Regular cardiac myocyte (primary cell): ENCODE measurements around the gene HDGF. TPM values are rescaled to one million over a fixed set of nuclear protein-coding genes. Genes with fewer than 3 reads are reported as not detected.

Experiments used
- total RNA-seq: library from RNA; depleted of rRNA; stranded (reverse); fragments of >200 nt; gene quantifications from 2 replicates; pipeline ENCODE4 v1.2.3, GENCODE V29; 2014

Gene HDGF
- total RNA-seq, result 101 and 184 TPM in 2 replicates

GRCh38 chr1:156751451-156751756, at the start of gene HDGF:
HDGF (minus strand) TSS chr1:156751675; CDS start chr1:156751429, 246 bp downstream.

DNA sequence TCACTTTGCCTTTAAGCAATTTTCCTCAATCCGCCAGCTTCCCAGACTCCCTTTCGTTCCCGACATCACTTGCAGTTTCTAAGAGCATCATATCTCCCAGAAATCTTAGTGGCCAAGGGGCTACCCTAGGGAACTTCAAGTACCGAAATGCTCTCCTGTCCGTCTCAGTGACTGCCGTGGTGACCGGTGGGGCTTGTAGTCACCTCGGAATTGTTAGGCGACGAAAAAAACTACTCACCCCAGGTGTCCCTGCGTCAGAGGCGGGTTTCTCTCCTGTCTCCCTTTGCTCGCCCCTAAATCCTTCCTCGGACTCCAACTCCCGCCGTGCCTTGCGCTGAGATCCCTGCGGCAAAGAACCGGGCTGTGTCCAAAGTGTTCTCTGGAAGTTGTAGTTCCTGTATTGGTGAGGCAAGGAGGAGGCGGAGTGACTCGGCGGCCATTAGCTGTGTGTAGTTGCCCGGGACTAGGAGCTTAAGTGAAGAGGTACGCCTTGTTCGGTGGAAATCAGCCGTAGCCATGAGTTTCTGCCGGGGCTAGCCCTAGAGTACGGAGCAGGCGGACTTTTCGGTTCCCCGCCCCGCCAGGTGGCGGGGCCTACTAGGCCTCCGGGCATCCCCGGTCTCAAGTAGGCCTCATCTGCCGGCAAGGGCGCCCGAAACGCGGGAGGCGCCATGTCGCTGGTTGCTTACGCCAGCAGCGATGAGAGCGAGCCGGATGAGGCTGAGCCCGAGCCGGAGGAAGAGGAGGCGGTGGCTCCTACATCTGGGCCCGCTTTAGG, 15.8 kb upstream of the HDGF start, which contains the start of gene PRCC:
PRCC (plus strand) TSS at position 435 of the 778 bp plus-strand sequence; CDS start at position 672, 237 bp downstream.

DNA sequence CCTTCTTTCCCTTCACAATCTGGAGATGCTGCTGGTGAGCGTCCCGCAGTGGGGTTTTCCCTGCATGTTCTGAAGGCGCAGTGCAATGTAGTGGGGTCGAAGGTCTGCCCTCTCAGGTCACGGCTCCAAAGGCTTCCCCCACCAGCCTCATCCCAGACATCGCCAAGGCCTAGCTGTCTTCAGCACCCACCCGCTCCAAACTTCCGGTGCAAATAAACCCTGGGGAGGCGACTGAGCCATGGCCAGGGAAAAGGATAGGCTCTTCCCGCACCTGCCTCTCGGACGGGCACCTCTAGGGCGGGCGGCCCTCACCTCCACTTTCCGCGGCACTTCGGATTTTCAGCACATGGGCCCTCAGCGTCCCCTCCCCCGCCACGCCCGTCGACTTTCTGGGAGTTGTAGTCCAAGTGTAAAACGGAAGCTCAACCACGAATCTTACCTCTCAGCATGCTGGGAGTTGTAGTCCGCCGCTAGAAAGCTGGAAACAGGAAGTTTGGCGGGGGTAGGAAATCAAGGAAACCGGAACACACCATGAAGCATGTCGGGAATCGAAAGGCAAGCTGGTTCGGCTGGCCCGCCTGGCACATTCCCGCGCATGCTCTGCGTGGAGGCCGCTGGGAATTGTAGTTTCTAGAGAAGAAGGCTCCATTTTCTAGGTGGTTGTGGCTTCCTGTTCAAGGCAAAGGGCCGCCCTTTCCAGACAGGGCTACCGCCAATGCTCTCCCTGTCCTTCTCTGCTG, 10.6 kb downstream of the HDGF start, which contains the start of gene MRPL24:
MRPL24 (minus strand) TSS at position 348 of the 740 bp plus-strand sequence. CDS start 2,384 bp downstream, outside the sequence.

DNA sequence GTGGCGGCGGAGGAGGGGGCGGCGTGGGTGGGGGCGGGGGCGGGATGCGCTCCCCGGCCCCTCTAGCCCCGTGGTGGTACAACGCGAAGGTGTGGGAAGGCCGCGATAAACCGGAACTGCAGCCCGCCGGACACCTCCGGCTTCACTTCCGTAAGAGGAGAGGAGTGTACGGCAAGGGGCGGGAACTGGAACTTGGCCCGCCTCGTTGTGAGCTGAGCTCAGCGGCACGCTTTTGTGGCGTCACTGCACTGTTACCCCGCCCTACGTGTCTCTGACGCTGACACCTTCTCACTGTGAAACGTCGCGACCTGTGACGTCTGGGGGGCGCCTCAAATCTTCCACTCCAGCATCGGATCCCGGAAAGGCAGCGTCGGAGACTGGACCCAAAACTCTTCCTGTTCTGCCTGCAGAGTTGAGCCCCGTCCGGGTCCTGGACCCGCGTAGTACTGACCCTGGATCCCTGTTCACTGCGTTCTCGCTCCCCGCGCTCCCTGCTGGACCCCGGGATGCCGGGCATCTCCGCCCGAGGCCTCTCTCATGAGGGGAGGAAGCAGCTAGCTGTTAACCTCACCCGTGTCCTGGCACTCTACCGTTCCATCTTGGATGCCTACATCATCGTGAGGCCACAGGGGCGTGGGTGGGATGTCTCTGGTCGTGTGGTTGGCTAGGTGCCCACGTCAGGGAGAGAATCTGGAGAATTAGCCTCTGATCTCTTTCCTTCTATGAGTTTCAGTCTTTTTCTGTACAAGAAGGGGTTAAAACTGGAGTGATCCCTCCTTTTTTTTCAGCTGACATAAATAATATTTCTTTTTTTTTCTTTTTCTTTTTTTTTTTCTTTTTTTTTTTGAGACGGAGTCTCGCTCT, 22.6 kb downstream of the HDGF start, which contains the start of gene ISG20L2:
ISG20L2 (minus strand) TSS at position 168 of the 864 bp plus-strand sequence. CDS start 1,114 bp downstream, outside the sequence.

GRCh38 chr1:156727926-156728598, 23.4 kb downstream of the HDGF start, which contains the start of gene METTL25B:
METTL25B (plus strand) TSS chr1:156728469; CDS start chr1:156729105, 636 bp downstream.

GRCh38 chr1:156705321-156705917, 46.1 kb downstream of the HDGF start, which contains the start of gene CRABP2:
CRABP2 (minus strand) TSS chr1:156705583; CDS start chr1:156705446, 137 bp downstream.

Other genes starting within 250 kb of the HDGF start
- 2.8 and 31.2 TPM in 2 replicates for gene IQGAP3, start 179.1 kb downstream of the HDGF start, total RNA-seq
- gene TTC24, start 172.0 kb downstream of the HDGF start, total RNA-seq, result not detected in 2 replicates
- 72.7 and 74.6 TPM in 2 replicates for gene NAXE, start 159.9 kb downstream of the HDGF start, total RNA-seq
- 6.5 and 23.4 TPM in 2 replicates for gene GPATCH4, start 150.2 kb downstream of the HDGF start, total RNA-seq
- not detected in 2 replicates for gene HAPLN2, start 132.3 kb downstream of the HDGF start, total RNA-seq
- under 0.01 TPM in 1 of 2 replicates, not detected in the other for gene BCAN, start 109.6 kb downstream of the HDGF start, total RNA-seq
- gene NES, start 74.3 kb downstream of the HDGF start, total RNA-seq, result 49.6 and 145 TPM in 2 replicates
- 7.9 and 8.1 TPM in 2 replicates for gene CRABP2, start 46.1 kb downstream of the HDGF start, total RNA-seq
- 10.4 and 12.8 TPM in 2 replicates for gene METTL25B, start 23.2 kb downstream of the HDGF start, total RNA-seq
- gene ISG20L2, start 22.9 kb downstream of the HDGF start, total RNA-seq, result 6.5 and 10.9 TPM in 2 replicates
- 30.7 and 69.2 TPM in 2 replicates for gene MRPL24, start 10.6 kb downstream of the HDGF start, total RNA-seq
- 6.8 and 14.6 TPM in 2 replicates for gene PRCC, start 15.9 kb upstream of the HDGF start, total RNA-seq
- 0.28 and 1.2 TPM in 2 replicates for gene SH2D2A, start 65.2 kb upstream of the HDGF start, total RNA-seq
- gene INSRR, start 107.4 kb upstream of the HDGF start, total RNA-seq, result under 0.01 TPM in 1 of 2 replicates, not detected in the other
- 0.77 and 1.1 TPM in 2 replicates for gene NTRK1, start 109.2 kb upstream of the HDGF start, total RNA-seq
- 4.5 and 9.2 TPM in 2 replicates for gene PEAR1, start 142.0 kb upstream of the HDGF start, total RNA-seq
- under 0.01 and 0.56 TPM in 2 replicates for gene LRRC71, start 169.0 kb upstream of the HDGF start, total RNA-seq